GOT3 (cell line): Measurements from ENCODE around the gene FUZ.

Source experiments
- DNase-seq: peaks from one replicate; lab custom pipeline; 2025; ENCODE audit warnings: mixed read lengths; lab: John Stamatoyannopoulos, UW

FUZ gene

DNA sequence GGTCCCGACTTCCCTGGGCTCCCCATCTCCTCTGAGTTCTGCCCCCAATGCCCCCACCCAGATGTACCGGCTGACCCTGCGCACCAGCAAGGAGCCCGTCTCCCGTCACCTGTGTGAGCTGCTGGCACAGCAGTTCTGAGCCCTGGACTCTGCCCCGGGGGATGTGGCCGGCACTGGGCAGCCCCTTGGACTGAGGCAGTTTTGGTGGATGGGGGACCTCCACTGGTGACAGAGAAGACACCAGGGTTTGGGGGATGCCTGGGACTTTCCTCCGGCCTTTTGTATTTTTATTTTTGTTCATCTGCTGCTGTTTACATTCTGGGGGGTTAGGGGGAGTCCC lies 6.5 kb downstream of the FUZ start:
- DNase-seq: no peak

DNA sequence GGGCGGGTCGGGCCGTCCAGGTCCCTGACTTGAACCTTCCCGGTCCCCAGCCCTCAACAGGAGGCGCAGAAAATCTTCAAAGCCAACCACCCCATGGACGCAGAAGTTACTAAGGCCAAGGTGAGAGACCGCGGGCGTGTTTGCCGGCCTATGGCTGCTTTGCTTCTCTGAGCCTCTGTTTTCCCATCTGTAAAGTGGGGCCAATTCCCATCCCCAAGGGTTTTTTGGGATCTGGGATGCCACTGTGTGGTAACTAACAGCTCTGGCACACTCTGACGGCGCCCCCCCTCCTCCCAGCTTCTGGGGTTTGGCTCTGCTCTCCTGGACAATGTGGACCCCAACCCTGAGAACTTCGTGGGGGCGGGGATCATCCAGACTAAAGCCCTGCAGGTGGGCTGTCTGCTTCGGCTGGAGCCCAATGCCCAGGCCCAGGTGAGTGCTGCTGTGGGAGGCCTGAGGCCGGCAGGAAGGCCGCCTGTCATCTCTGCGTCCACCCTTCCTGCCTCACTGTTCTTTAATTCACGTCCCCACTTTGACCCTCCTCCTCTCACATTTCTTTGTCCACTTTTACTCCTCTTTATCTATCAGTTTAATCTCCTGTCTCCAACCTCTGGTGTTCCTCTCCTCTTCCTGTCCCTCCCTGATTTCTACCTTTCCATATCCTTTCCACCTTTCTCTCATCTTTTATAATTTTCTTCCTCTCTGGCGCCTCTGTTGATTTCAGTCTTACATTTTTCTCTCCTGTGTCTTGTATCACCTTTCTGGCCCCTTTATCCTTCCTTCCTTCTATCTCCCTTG lies 7.1 kb downstream of the FUZ start:
- DNase-seq: no peak

GRCh38 chr19:49803529-49803856 lies 9.6 kb downstream of the FUZ start:
- no peak for DNase-seq

DNA sequence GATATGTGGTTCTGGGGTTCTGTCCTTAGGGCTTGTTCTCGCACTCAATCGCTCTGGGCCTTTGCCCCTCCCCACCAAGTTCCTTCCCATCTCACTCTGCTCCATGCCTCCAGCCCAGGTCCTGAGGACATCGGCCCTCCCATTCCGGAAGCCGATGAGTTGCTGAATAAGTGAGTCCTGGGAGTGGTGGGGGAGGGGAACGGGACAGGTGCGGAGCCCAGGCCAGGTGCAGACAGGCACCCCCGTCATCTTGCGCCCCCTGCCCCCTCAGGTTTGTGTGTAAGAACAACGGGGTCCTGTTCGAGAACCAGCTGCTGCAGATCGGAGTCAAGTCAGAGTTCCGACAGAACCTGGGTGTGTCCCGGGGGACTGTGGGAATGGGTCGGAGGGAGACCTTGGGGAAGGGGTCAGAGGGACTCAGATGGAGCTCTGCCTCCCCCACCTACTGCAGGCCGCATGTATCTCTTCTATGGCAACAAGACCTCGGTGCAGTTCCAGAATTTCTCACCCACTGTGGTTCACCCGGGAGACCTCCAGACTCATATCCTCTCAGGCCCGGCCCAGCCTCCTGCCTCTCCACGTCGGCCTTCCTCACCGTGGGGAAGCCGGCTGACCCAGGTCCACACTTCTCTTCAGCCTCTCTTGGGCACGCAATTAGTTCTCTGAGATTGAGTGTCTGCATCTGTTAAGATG lies 10.1 kb downstream of the FUZ start:
- no peak for DNase-seq

GRCh38 chr19:49801966-49802661 lies 11.0 kb downstream of the FUZ start:
- no peak for DNase-seq

- DNase-seq: no peak
Measured at GRCh38 chr19:49801401-49801888, 11.6 kb downstream of the FUZ start.

- DNase-seq: no peak
Measured at GRCh38 chr19:49800771-49801170, 12.3 kb downstream of the FUZ start.

DNA sequence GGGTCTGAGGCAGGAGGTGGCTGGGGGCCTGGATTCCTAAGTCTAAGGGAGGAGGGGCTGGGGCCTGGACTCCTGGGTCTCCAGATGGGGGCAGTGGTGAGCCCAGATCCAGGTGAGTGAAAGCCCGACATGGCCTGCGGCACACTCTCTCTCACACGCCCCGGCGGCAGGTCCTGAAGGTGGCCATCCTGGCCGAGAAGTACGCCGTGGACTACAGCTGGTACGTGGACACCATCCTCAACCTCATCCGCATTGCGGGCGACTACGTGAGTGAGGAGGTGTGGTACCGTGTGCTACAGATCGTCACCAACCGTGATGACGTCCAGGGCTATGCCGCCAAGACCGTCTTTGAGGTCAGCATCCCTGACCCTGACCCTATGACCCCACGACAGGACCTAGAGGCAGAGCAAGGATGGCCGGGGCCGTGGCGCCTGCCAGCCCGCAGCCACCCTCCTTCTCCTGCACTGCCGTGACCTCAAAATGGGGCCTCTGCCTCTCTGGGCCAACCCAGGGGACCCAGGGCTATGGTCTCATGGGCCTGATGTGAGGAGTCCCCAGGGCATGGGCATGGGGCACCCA lies 13.2 kb downstream of the FUZ start:
- DNase-seq: no peak

DNA sequence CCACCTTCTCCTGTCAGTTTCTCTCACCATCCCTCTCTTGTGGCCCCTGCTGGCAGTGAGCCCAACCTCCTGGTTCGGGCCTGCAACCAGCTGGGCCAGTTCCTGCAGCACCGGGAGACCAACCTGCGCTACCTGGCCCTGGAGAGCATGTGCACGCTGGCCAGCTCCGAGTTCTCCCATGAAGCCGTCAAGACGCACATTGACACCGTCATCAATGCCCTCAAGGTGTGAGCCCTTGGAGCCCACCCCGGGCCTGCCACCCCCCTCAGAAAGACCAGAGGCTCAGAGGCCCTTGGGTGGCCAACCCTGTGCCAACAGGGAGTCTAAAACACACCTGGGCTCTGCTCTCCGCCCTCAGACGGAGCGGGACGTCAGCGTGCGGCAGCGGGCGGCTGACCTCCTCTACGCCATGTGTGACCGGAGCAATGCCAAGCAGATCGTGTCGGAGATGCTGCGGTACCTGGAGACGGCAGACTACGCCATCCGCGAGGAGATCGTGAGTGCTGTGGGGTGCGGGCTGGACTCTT lies 13.8 kb downstream of the FUZ start:
- no peak for DNase-seq

DNA sequence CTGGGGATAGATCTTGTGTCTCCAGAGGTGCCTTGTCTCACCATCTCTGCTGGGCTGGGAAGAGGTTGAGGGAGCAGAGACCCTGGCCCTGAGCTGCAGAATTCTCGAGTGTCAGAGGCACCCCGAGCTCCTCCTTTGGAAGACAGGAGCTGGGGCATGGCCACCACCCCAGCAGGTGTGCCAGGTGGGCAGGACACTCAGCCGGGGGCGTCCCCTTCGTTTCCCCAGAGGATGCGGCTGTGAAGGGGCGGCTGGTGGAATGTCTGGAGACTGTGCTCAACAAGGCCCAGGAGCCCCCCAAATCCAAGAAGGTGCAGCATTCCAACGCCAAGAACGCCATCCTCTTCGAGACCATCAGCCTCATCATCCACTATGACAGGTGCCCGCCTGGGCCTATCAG lies 14.5 kb downstream of the FUZ start:
- DNase-seq: no peak

DNA sequence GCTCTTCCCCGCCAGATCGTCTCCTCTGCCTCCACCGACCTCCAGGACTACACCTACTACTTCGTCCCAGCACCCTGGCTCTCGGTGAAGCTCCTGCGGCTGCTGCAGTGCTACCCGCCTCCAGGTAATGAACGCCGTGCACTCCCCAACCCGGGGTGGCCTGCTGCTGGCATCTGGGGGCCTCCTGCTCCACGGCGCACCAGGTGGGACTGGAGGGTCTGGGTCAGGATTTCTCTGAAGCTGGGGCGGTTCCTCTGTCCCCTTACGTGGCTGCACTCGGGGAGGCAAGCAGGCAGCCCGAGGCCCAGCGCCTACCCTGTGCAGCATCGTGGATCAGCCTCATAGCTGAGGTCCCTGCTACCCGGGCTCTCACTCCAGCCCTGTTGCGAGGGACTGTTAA lies 17.5 kb downstream of the FUZ start:
- no peak for DNase-seq

DNA sequence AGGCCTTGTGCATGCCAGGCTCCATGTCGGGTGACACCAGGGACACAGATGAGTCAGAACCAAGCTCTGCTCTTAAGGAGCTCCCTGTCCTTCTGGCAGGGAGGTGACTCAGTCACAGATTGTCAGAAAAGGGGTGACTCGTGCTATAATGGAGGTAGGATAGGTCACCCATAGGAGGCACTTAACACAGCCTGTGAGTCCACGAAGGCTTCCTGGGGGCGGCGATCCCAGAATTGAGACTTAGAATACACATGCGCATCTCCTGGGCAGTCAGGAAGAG lies 19.6 kb downstream of the FUZ start:
- DNase-seq: no peak

DNA sequence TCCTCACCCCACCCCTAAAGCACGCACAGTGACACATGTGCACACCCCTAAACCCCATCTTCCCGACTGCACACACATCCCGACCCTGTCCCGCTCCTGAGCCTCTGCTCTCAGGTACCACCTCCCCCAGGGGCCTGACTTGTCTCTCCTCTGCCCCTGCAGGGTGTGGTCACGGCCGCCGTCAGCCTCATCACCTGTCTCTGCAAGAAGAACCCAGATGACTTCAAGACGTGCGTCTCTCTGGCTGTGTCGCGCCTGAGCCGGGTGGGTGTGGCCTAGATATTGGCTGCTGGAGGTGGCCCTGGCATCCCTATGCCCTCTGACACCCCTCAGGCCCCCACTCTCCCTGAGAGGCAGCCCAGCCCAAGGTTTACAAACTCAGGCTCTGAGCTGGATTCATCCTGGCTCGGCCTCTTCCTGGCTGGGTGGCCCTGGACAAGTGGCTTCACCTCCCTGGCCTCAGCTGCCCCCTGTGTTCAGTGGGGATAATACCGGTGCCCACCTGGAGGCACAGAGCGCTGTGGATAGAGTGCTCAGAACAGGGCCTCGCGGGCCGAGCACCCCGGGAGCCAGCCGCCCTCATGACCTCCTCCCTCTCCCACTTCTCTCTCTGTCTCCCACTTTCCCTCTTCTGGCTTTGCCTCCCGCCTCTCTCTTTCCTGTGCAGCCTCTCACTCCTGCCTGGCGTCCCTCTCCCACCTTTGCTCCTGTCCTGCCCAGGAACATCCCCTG lies 20.1 kb downstream of the FUZ start:
- DNase-seq: no peak

- DNase-seq: no peak
Measured at GRCh38 chr19:49791776-49792445, 21.2 kb downstream of the FUZ start.

DNA sequence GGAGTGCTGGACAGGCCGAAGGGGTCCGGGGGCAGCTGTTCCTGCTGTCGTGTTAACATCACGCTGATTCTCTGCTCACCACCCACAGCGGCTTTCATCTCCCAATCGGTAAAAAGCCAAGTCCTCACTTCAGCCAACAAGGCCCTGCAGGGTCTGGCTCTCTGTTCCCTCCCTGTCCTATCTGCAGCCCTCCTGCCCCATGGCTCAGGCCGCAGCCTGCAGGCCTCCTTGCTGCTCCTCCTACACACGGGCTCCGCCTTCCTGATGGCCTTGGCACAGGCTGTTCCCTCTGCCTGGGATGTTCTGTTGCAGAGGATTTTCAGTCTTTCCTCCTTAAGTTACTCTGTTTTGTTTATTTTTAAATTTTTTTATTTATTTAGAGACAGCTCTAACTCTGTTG lies 22.2 kb downstream of the FUZ start:
- DNase-seq: no peak

DNA sequence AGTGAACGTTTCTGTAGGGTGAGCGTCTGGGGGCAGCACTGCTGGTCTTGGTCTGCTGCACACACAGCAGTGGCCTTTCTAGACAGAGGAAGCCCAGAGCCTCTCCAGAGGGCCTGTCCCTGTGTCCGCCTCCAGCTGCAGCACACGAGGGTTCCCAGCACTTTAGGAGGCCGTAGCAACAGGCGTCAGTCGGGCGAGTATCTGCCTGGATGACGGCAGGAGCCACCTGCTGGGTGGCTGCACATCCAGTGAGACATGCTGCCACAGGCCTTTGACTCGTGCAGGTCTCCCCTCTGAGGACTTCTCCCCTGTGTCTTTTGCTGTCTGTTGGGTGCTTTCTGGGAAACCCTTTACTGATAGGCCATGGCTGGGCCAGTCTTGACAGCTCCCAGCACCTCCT lies 24.2 kb downstream of the FUZ start:
- DNase-seq: no peak

DNA sequence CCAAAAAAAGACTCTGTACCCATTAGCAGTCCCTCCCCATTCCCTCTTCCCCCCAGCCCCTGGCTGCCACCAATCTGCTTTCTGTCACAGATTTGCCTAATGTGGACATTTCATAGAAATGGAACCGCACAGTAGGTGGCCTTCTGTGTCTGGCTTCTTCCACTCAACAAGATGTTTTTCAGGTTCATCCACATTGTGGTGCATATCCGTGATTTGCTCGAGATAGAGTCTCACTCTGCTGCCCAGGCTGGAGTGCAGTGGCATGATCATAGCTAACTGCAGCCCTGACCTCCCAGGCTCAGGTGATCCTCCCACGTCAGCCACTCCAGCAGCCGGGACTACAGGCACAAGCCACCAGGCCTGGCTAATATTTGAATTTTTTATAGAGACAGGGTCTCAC lies 25.3 kb downstream of the FUZ start:
- no peak for DNase-seq

DNA sequence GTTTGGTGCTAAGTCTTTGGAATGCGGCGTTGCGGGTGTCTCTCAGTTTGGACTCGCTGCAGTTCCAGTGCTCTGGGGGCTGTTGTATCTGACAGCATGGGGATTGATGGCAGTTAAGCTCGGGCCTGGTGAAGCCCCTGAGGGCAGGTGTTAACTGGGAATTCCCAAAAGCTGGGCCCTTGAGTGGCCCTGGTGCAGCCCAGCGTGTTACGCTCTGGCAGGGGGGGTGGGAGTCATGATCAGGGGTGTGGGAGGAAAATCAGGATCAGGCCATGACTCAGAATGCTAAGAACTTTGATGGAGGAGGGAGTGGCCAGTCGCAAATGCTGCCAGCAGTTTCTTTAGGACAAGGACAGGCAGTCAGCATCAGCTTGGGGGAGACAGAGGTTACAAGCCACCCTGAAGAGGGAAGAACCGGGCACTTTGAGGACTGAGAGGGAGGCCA lies 26.7 kb downstream of the FUZ start:
- no peak for DNase-seq

- no peak for DNase-seq
Measured at GRCh38 chr19:49782515-49782914, 30.6 kb downstream of the FUZ start.

DNA sequence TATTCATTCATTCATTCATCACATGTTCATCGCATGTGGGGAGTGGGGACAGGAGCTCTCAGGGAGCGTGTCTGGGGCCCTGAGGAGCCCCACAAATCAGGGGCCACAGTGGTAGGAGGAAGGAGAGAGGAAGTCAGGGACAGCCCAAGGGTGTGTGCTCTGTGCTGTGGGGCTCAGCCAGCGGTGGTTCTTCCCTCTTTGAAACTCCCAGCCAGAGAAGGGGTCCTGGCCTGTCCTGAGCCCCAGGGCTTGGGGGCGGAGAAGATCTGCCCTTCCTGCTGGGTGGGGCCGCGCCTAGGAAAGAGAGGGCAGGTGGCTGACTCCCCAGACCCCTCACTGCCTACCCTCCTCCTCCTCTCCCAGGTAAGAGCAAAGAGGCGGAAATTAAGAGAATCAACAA lies 31.7 kb downstream of the FUZ start:
- DNase-seq: no peak

GRCh38 chr19:49780861-49781260 lies 32.2 kb downstream of the FUZ start:
- no peak for DNase-seq
